ENCODE data around the gene KCNJ5. TPM values are rescaled to one million over a fixed set of nuclear protein-coding genes. Genes with fewer than 3 reads are reported as not detected.

KCNJ5 gene
- total RNA-seq, 1 experiment from 2014 or later = 0.11 TPM

- H3K4me2 ChIP-seq (ENCODE audit: insufficient read depth, insufficient read length, low read length) = no peak overlapping the region
- no peak overlapping the region for H2BK12ac ChIP-seq (ENCODE audit: insufficient read length, low read depth, low read length)
- peaks cover 65% of the 10 kb centered on the region for H3K27me3 Mint-ChIP-seq (ENCODE audit: low read depth)
- no peak overlapping the region for H3K56ac ChIP-seq (ENCODE audit: insufficient read length, low read depth, low read length)
- H3K9me3 Mint-ChIP-seq = no peaks in the 10 kb centered on the region
- no peaks in the 10 kb centered on the region for H4K20me1 ChIP-seq (ENCODE audit: control insufficient read depth, insufficient read depth, insufficient read length)
- H2BK20ac ChIP-seq (ENCODE audit: low read depth, low read length, poor library complexity, severe bottlenecking) = no peak overlapping the region
- H4K91ac ChIP-seq (ENCODE audit: insufficient read length, low read depth, low read length) = no peak overlapping the region
- no CpG with 5 or more reads among the region's 5 CpGs for WGBS (ENCODE audit: extremely low coverage, insufficient read length, low lambda C conversion rate)
- H3K23me2 ChIP-seq (ENCODE audit: insufficient read length, low read depth, low read length, poor library complexity, severe bottlenecking) = no peaks in the 10 kb centered on the region
- H3K23ac ChIP-seq (ENCODE audit: insufficient read length, low read depth, low read length) = no peak overlapping the region
- no peak overlapping the region for H3K14ac ChIP-seq (ENCODE audit: insufficient read depth, low read length)
- H2BK120ac ChIP-seq (ENCODE audit: low read depth, low read length, poor library complexity, severe bottlenecking) = no peak overlapping the region
- H2BK5ac ChIP-seq (ENCODE audit: insufficient read length, low read length) = no peak overlapping the region
- H3K4ac ChIP-seq (ENCODE audit: low read depth, low read length) = no peak overlapping the region
- no peak overlapping the region for H3K18ac ChIP-seq (ENCODE audit: insufficient read length, low read depth, low read length)
- no peaks in the 10 kb centered on the region; a peak in 1 of 7 replicates for H3K36me3 Mint-ChIP-seq (ENCODE audit: insufficient read depth in 1 of 3, low read depth in 3 of 3)
- no peaks in the 10 kb centered on the region for H3K4me1 ChIP-seq (ENCODE audit: insufficient read depth, low read length)
- H2AFZ ChIP-seq (ENCODE audit: low read length) = no peak overlapping the region
- H3K27ac ChIP-seq (ENCODE audit: insufficient read length, low read depth, low read length) = no peak overlapping the region
- no peaks in the 10 kb centered on the region for H3K79me2 ChIP-seq (ENCODE audit: insufficient read depth, low read length)
- H3K4me3 Mint-ChIP-seq = no peak overlapping the region
- H3T11ph ChIP-seq (ENCODE audit: low read length) = no peak overlapping the region
- no peak overlapping the region for H2AK5ac ChIP-seq (ENCODE audit: insufficient read length, low read length)
- H3K9ac ChIP-seq (ENCODE audit: extremely low read depth, insufficient read length, low read length) = no peak overlapping the region
- no peak overlapping the region for H4K8ac ChIP-seq (replicated peaks; ENCODE audit: insufficient read length, low read depth, low read length)
- peaks cover 10 to 20% of the 10 kb centered on the region in 2 experiments for H3K4me1 Mint-ChIP-seq
- no peak for DNase-seq
- H3K79me1 ChIP-seq (ENCODE audit: insufficient read depth, low read depth, low read length, poor library complexity, severe bottlenecking) = no peaks in the 10 kb centered on the region
- H3K27me3 ChIP-seq (ENCODE audit: insufficient read depth, low read length) = peaks cover 3% of the 10 kb centered on the region; the same call in 1 of the 2 replicates
- TF ChIP-seq, protein P1, sequence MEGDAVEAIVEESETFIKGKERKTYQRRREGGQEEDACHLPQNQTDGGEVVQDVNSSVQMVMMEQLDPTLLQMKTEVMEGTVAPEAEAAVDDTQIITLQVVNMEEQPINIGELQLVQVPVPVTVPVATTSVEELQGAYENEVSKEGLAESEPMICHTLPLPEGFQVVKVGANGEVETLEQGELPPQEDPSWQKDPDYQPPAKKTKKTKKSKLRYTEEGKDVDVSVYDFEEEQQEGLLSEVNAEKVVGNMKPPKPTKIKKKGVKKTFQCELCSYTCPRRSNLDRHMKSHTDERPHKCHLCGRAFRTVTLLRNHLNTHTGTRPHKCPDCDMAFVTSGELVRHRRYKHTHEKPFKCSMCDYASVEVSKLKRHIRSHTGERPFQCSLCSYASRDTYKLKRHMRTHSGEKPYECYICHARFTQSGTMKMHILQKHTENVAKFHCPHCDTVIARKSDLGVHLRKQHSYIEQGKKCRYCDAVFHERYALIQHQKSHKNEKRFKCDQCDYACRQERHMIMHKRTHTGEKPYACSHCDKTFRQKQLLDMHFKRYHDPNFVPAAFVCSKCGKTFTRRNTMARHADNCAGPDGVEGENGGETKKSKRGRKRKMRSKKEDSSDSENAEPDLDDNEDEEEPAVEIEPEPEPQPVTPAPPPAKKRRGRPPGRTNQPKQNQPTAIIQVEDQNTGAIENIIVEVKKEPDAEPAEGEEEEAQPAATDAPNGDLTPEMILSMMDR (conservative IDR thresholded peaks at IDR 0.05) = no peak
- no peak overlapping the region; a peak in 2 of 7 replicates for H3K27ac Mint-ChIP-seq
- H2BK15ac ChIP-seq (ENCODE audit: low read depth, low read length) = no peak overlapping the region
- no peaks in the 10 kb centered on the region for H3K9me3 ChIP-seq (ENCODE audit: control insufficient read depth, low read depth, low read length)
- no peak overlapping the region for H4K5ac ChIP-seq (ENCODE audit: insufficient read length, low read depth, low read length)
Measured at GRCh38 chr11:128882451-128882850, 8.7 kb upstream of the KCNJ5 start.

Data from H9 (cell line).